IMR-90 (cell line): Measurements from ENCODE around the gene MMAB. TPM values are rescaled to one million over a fixed set of nuclear protein-coding genes. Genes with fewer than 3 reads are reported as not detected.
A peak's percentile ranks its signal among the peaks of the same experiment; 100 is the strongest.

Source experiments
- ATAC-seq: fragments of 200-7000 bp; cut with Tn5 transposase; 2 replicates; pipeline ENCODE4 v1.9.1; 2020; ENCODE audit warnings: low read depth, mild to moderate bottlenecking, moderate library complexity
- BruUV-seq: library from RNA; stranded (reverse); fragments of 400-500 nt; replicated peaks from 2 replicates; lab custom pipeline; 2021; lab: Mats Ljungman, UMichigan
- CTCF ChIA-PET: fragments of 300-600 bp; formaldehyde crosslinking; extraction: SDS; loops from one replicate; lab custom pipeline; 2021; ENCODE audit warnings: antibody characterized with exemption; lab: Yijun Ruan, JAX
- POLR2A ChIA-PET: fragments of 300-600 bp; sonication (Branson Sonifier 250); formaldehyde crosslinking; loops from one replicate; lab custom pipeline; 2022; ENCODE audit warnings: antibody characterized with exemption; ENCODE audit not compliant: unreplicated experiment; lab: Charles Lee
- DNase-seq: peaks from one replicate; pipeline ENCODE4 v3.0.0; 2013
- H2AFZ ChIP-seq: replicated peaks from 2 replicates; pipeline ENCODE3; 2013; ENCODE audit warnings: low read length, mild to moderate bottlenecking; ENCODE audit not compliant: poor library complexity
- H2AK5ac ChIP-seq: 2 replicates; pipeline ENCODE4 v1.6.1; 2013; ENCODE audit warnings: low read depth, low read length, inconsistent platforms
- H2AK9ac ChIP-seq: replicated peaks from 2 replicates; pipeline ENCODE3; 2013; ENCODE audit warnings: mild to moderate bottlenecking, low read depth, low read length, moderate library complexity; ENCODE audit not compliant: poor library complexity
- H2BK120ac ChIP-seq: 2 replicates; pipeline ENCODE4 v1.6.1; 2013; ENCODE audit warnings: low read depth, low read length, inconsistent platforms
- H2BK15ac ChIP-seq: 3 replicates; pipeline ENCODE4 v1.6.1; 2013; ENCODE audit warnings: low read depth, low read length, inconsistent platforms
- H2BK20ac ChIP-seq: 2 replicates; pipeline ENCODE4 v1.6.1; 2013; ENCODE audit warnings: low read depth, mild to moderate bottlenecking, inconsistent platforms, low read length, moderate library complexity
- H2BK5ac ChIP-seq: 2 replicates; pipeline ENCODE4 v1.6.1; 2013; ENCODE audit warnings: mild to moderate bottlenecking, low read depth, low read length, inconsistent platforms; ENCODE audit not compliant: poor library complexity, severe bottlenecking
- H3K14ac ChIP-seq: replicated peaks from 2 replicates; pipeline ENCODE4 v1.6.1; 2013; ENCODE audit warnings: low read depth, low read length, inconsistent platforms
- H3K18ac ChIP-seq: 2 replicates; pipeline ENCODE4 v1.6.1; 2013; ENCODE audit warnings: low read depth, low read length, control low read depth
- H3K23ac ChIP-seq: 2 replicates; pipeline ENCODE4 v1.6.1; 2013; ENCODE audit warnings: low read depth, low read length, inconsistent platforms
- H3K27ac ChIP-seq: 2 replicates; pipeline ENCODE4 v1.5.1; 2013; ENCODE audit warnings: mild to moderate bottlenecking, control low read depth, low read length; ENCODE audit not compliant: insufficient read depth
- H3K27me3 ChIP-seq: 2 replicates; pipeline ENCODE4 v1.6.1; 2013; ENCODE audit warnings: low read length; ENCODE audit not compliant: control insufficient read depth, insufficient read depth
- H3K36me3 ChIP-seq: 2 replicates; pipeline ENCODE4 v1.6.1; 2013; ENCODE audit warnings: low read length, mixed read lengths; ENCODE audit not compliant: control insufficient read depth, insufficient read depth
- H3K4ac ChIP-seq: 2 replicates; pipeline ENCODE4 v1.6.1; 2013; ENCODE audit warnings: low read depth, low read length, inconsistent platforms
- H3K4me1 ChIP-seq: 2 replicates; pipeline ENCODE4 v1.6.1; 2013; ENCODE audit warnings: low read length, mixed read lengths; ENCODE audit not compliant: control insufficient read depth, insufficient read depth
- H3K4me2 ChIP-seq: 2 replicates; pipeline ENCODE4 v1.6.1; 2013; ENCODE audit warnings: low read depth, mild to moderate bottlenecking, control low read depth, low read length, moderate library complexity
- H3K4me3 ChIP-seq: 2 replicates; pipeline ENCODE4 v1.5.1; 2013; ENCODE audit warnings: low read depth, mild to moderate bottlenecking, control low read depth, low read length, moderate library complexity; ENCODE audit not compliant: insufficient read depth
- H3K56ac ChIP-seq: 2 replicates; pipeline ENCODE4 v1.6.1; 2013; ENCODE audit warnings: low read length, inconsistent platforms; ENCODE audit not compliant: insufficient read depth; ENCODE audit errors: extremely low read depth
- H3K79me1 ChIP-seq, 2 experiments: 2 replicates each; pipeline ENCODE4 v1.6.1; 2013; ENCODE audit warnings: low read length in 2 of 2, inconsistent platforms in 1 of 2, low read depth in 1 of 2
- H3K9ac ChIP-seq: 2 replicates; pipeline ENCODE4 v1.6.1; 2013; ENCODE audit warnings: low read depth, low read length, control low read depth
- H3K9me1 ChIP-seq: 2 replicates; pipeline ENCODE4 v1.6.1; 2013; ENCODE audit warnings: low read length, inconsistent platforms; ENCODE audit not compliant: insufficient read depth
- H3K9me3 ChIP-seq: 2 replicates; pipeline ENCODE4 v1.6.1; 2013; ENCODE audit warnings: low read length; ENCODE audit not compliant: control insufficient read depth, insufficient read depth
- H4K20me1 ChIP-seq: 2 replicates; pipeline ENCODE4 v1.6.1; 2013; ENCODE audit warnings: low read length, inconsistent platforms; ENCODE audit not compliant: insufficient read depth
- H4K5ac ChIP-seq: 2 replicates; pipeline ENCODE4 v1.6.1; 2013; ENCODE audit warnings: mild to moderate bottlenecking, low read depth, low read length, control low read depth
- H4K8ac ChIP-seq, 2 experiments: 2 replicates each; pipeline ENCODE4 v1.6.1; 2013; ENCODE audit warnings: low read depth in 2 of 2, low read length in 2 of 2, control low read depth in 1 of 2, inconsistent platforms in 1 of 2
- H4K91ac ChIP-seq: 2 replicates; pipeline ENCODE4 v1.6.1; 2013; ENCODE audit warnings: low read depth, low read length, inconsistent platforms; ENCODE audit not compliant: insufficient read depth
- CEBPB ChIP-seq: IDR thresholded peaks from 2 replicates; pipeline ENCODE4 v1.6.1; 2012; ENCODE audit warnings: low read depth, low read length, improper control_type of control experiment
- CHD1 ChIP-seq: IDR thresholded peaks from 2 replicates; pipeline ENCODE4 v1.6.1; 2012; ENCODE audit warnings: low read depth, low read length, improper control_type of control experiment
- ELK1 ChIP-seq: fragments of 150-350 bp; IDR thresholded peaks from 2 replicates; pipeline ENCODE4 v1.6.1; 2016; ENCODE audit warnings: low read depth, mild to moderate bottlenecking, low read length, moderate library complexity, borderline replicate concordance
- FOS ChIP-seq: fragments of 150-350 bp; IDR thresholded peaks from 2 replicates; pipeline ENCODE4 v1.6.1; 2016; ENCODE audit warnings: low read depth, low read length
- MAFK ChIP-seq: IDR thresholded peaks from 2 replicates; pipeline ENCODE4 v1.6.1; 2012; ENCODE audit warnings: low read depth, low read length, improper control_type of control experiment
- MXI1 ChIP-seq: IDR thresholded peaks from 2 replicates; pipeline ENCODE4 v1.6.1; 2012; ENCODE audit warnings: low read depth, mild to moderate bottlenecking, low read length, moderate library complexity, borderline replicate concordance
- RAD21 ChIP-seq: IDR thresholded peaks from 2 replicates; pipeline ENCODE4 v1.6.1; 2012; ENCODE audit warnings: low read length, improper control_type of control experiment
- RFX5 ChIP-seq: IDR thresholded peaks from 2 replicates; pipeline ENCODE4 v1.8.0; 2012; ENCODE audit warnings: low read depth, mild to moderate bottlenecking, low read length, moderate library complexity
- USF2 ChIP-seq: fragments of 150-350 bp; IDR thresholded peaks from 2 replicates; pipeline ENCODE4 v1.6.1; 2017; ENCODE audit warnings: mild to moderate bottlenecking, antibody characterized with exemption, low read length, low read depth
- WGBS, 2 experiments: methylation state at CpG; one replicate each; pipeline versions ENCODE4 v1.1.5 to v1.1.7; 2013; ENCODE audit warnings: missing lambda C conversion rate in 2 of 2; ENCODE audit not compliant: insufficient read length in 1 of 2; ENCODE audit errors: extremely low coverage in 2 of 2; 5-methylcytosine and 5-hydroxymethylcytosine counted together
- dilution Hi-C: fragments of 300-500 bp; cut with HindIII; formaldehyde crosslinking; loops from one replicate; pipeline ENCODE4 v1.14.3; 2018; ENCODE audit warnings: low sequenced_read_pairs; ENCODE audit not compliant: unreplicated experiment
- in situ Hi-C: fragments of 300-500 bp; cut with MboI; formaldehyde crosslinking; loops from 3 replicates; pipeline ENCODE4 v1.14.3; 2019; ENCODE audit warnings: low sequenced_read_pairs, inconsistent platforms, mixed read lengths
- intact Hi-C: fragments of 100-400 bp; cut with micrococcal nuclease; formaldehyde crosslinking; loops from 2 replicates; pipeline ENCODE4 v1.10.0; 2022
- polyA plus RNA-seq, 3 experiments: library from polyadenylated mRNA; depleted of rRNA; stranded (reverse); fragments of >200 nt; gene quantifications; 2 replicates each; pipeline ENCODE4 v1.2.3, GENCODE V29; 2012; ENCODE audit warnings: low replicate concordance in 1 of 3
- total RNA-seq: library from RNA; depleted of rRNA; stranded (reverse); fragments of >200 nt; gene quantifications from 2 replicates; pipeline ENCODE4 v1.2.3, GENCODE V29; 2012
- TF ChIP-seq, protein P1 (sequence below): conservative IDR thresholded peaks from 2 replicates; pipeline ENCODE4 v1.5.1; 2012; ENCODE audit warnings: mild to moderate bottlenecking, low read depth, low read length, improper control_type of control experiment

The MMAB gene
- total and polyA plus RNA-seq, 2 of the 4 experiments (the other 2 are of a cell fraction), result 16.5 to 16.9 TPM

GRCh38 chr12:109541413-109541726 is 31.9 kb downstream of the MMAB start:
- H3K36me3 ChIP-seq, result peaks cover 1% of the 10 kb centered on the region; the same call in 1 of the 2 replicates
- BruUV-seq, result no TSS peak
- H4K8ac ChIP-seq, result no peak overlapping the region
- no peak overlapping the region for H3K18ac ChIP-seq
- no peak overlapping the region for H3K4me2 ChIP-seq
- peaks cover 0 to 4% of the 10 kb centered on the region in 2 experiments; a peak in 3 of 4 replicates for H3K79me1 ChIP-seq
- no peak overlapping the region for H3K9ac ChIP-seq
- H2BK120ac ChIP-seq, result 0 out of 2 replicates have a peak overlapping the region, but pooled peaks have one; percentile 14
- H3K56ac ChIP-seq, result no peak overlapping the region
- no peak overlapping the region for H3K27ac ChIP-seq
- H3K27me3 ChIP-seq, result no peaks in the 10 kb centered on the region
- H3K9me1 ChIP-seq, result peaks cover 8% of the 10 kb centered on the region
- no peak overlapping the region for H4K5ac ChIP-seq
- TF ChIP-seq CEBPB (no peak), USF2 (no peak), FOS (no peak), MXI1 (no peak), ELK1 (no peak), RFX5 (no peak), CHD1 (no peak), RAD21 (no peak), MAFK (no peak)
- TF ChIP-seq, protein P1, sequence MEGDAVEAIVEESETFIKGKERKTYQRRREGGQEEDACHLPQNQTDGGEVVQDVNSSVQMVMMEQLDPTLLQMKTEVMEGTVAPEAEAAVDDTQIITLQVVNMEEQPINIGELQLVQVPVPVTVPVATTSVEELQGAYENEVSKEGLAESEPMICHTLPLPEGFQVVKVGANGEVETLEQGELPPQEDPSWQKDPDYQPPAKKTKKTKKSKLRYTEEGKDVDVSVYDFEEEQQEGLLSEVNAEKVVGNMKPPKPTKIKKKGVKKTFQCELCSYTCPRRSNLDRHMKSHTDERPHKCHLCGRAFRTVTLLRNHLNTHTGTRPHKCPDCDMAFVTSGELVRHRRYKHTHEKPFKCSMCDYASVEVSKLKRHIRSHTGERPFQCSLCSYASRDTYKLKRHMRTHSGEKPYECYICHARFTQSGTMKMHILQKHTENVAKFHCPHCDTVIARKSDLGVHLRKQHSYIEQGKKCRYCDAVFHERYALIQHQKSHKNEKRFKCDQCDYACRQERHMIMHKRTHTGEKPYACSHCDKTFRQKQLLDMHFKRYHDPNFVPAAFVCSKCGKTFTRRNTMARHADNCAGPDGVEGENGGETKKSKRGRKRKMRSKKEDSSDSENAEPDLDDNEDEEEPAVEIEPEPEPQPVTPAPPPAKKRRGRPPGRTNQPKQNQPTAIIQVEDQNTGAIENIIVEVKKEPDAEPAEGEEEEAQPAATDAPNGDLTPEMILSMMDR, result no peak
- peaks cover 9% of the 10 kb centered on the region for H3K4me1 ChIP-seq
- H4K20me1 ChIP-seq, result no peaks in the 10 kb centered on the region
- POLR2A ChIA-PET, result no interaction called here
- H2AFZ ChIP-seq, result no peak overlapping the region
- 0 out of 2 replicates have a peak overlapping the region, but pooled peaks have one; percentile 8 for H2AK5ac ChIP-seq
- ATAC-seq (no peak), DNase-seq (peak; percentile 4)
- dilution Hi-C loops (no loop called here), intact Hi-C loops (no loop called here), in situ Hi-C loops (no loop called here)
- H3K23ac ChIP-seq, result no peak overlapping the region
- H2BK20ac ChIP-seq, result no peak overlapping the region
- H3K4me3 ChIP-seq, result no peak overlapping the region
- H4K91ac ChIP-seq, result no peak overlapping the region
- no peak overlapping the region for H3K14ac ChIP-seq
- H2BK5ac ChIP-seq, result no peak overlapping the region
- no peaks in the 10 kb centered on the region for H3K9me3 ChIP-seq
- H2BK15ac ChIP-seq, result no peak overlapping the region
- no peak overlapping the region for H3K4ac ChIP-seq
- H2AK9ac ChIP-seq, result no peak overlapping the region
- CTCF ChIA-PET, result interaction anchor here (0.6 to 1.0 kb wide), 2 partner anchors 113 to 147 kb away, joined by 3 read pairs; no protein-coding TSS in a partner anchor
- WGBS, 2 experiments, result 20% methylated on average over 1 of the region's 4 CpGs; no CpG with 5 or more reads in 1 of the 2 experiments
